Skin of body (tissue), 2 donors: ENCODE measurements around the gene CELF5. TPM values are rescaled to one million over a fixed set of nuclear protein-coding genes. Genes with fewer than 3 reads are reported as not detected.
"Not testable (repeated sequence)": the region's sequence is repeated elsewhere in the genome, so short reads cannot be mapped to it uniquely, and the experiment has no call there.

Experiments used
- DNase-seq: peaks from one replicate; lab custom pipeline; 2025; lab: John Stamatoyannopoulos, UW
- total RNA-seq: library from RNA; depleted of rRNA; stranded (reverse); fragments of >200 nt; gene quantifications from one replicate; pipeline ENCODE4 v1.2.3, GENCODE V29; 2014

The CELF5 gene
- total RNA-seq, 1 donor from 2014 or later = 0.30 TPM

DNA sequence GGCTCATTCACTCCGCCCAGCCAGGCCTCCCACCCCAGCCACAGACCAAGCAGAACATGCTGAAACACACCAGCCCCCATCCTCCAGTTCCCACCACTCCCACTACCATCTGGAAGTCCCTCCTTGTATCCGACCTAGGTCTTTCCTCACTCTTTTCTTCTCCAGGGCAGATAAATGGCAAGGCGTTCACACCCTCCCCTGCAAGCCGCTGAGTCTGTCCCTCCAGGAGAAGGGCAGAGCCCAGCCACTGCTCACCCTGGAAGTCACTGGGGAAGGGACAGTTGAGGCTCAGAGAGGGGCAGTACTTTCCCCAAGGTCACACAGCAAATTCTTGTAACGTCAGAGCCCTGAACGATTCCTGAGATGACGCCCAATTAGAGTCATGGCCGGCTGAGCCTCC, 96.4 kb downstream of the CELF5 start:
- no peak for DNase-seq

DNA sequence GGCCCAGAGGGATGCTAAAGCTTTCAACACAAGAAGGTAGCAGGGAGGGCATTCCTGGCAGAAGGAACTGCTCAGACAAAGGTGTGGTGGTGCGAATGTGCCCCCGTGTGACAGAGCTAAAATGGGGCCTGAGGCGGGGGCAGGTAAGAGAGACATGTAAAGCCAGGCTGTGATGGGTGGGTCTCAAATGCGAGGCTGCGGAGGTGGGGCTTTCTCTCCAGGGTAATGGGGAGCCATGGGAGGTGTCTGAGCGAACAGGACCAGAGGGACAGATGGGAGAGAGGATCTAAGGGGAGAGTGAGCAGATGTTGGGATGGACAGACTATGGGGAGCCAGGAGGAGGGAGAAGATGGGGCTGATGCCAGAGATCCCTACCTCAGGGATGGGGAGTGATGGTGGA, 97.2 kb downstream of the CELF5 start:
- no peak for DNase-seq

DNA sequence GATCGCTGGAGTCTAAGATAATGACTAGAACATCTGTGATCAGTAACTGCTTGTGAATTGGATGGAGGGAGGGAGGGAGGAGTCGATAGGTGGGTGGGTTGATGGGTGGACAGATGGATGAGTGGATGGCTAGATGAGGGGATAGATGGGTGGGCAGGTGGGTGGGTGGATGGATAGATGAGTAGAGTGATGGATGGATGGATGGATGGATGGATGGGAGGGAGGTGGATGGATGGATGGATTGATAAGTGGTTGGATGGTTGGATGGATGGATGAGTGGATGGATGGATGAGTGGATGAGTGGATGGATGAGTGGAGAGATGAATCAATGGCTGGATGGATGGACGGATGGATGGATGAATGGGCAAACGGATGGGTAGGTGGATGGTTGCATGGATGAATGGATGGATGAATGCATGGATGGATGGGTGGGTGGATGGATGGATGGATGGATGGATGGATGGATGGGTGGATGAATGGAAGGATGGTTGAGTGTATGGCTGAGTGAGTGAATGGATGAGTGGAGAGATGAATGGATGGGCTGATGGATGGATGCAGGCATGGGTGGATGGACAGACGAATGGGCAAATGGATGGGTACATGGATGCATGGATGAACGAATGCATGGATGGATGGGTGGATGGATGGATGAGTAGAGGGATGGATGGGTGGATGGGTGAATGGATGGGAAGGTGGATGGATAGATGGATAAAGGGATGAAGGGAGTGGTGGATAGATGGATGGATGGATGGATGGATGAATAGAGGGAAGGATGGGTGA, 97.9 kb downstream of the CELF5 start:
- no peak for DNase-seq

DNA sequence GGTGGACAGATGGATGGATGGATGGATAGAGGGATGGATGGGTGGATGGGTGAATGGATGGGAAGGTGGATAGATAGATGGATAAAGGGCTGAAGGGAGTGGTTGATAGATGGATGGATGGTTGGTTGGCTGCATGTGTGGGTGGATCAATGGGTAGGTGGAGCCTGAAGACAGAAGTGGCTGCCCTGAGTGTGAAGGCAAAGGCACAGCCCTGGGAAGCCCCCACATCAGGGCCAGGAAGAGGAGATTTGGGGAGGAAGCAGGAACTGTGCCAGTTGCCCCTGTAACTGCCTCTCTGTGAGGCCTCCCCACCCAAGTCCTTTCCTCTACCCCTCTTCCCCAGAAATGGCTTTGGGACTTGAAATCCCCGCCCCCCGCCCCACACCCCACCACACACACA, 98.6 kb downstream of the CELF5 start:
- no peak for DNase-seq

DNA sequence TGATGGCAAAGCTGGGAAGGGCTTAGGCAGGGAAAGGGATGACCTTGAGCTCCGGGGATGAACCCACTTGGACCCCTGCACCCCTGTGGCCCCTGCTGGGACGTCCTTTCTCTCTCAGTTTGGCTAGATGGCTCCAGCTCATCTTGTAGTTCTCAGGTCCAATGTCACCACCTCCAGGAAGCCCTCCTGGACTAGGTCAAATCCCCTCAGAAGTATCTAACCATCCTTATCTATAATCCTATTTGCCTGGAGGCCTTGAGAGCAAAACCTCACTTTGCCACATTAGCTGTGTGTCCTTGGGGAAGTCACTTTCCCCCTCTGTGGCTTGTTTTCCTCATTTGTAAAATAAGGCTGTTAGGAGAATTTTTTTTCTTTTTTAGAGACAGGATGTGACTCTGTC, 99.2 kb downstream of the CELF5 start:
- DNase-seq = no peak

DNA sequence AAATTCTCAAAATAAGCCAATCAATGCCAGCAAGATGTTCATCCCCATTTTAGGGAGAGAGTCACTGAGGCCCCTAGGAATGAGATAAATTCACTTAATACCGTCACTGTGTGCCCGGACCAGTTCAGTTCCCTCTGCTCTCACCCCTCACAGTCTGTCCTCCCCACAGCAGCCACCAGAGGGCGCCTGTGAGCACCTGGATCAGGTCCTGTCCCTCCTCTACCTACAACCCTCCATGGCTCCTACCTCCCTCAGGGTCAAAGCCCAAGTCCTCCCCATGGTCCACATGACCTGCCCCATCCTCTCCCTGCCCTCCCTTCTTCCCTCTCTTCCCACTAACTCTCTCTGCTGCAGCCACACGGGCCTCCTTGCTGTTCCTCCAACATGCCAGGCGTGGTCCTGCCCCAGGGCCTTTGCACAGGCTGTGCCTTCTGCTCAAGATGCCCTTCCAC, 100.0 kb downstream of the CELF5 start:
- DNase-seq = no peak

DNA sequence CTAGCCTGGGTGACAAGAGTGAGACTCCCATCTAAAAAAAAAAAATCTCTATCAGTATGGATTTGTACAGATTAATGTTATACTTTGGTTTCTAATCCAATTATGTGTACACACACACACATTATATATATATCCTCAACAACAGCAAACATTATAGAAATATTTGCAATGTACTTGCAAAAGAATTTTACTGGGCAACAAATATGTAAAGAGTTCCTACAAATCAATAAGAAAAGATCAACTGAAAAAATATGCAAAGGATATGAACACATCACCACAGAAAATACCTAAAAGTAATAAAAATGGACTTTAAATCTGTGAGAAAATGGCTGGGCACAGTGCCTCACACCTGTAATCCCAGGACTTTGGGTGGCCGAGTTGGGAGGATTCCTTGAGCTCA, 101.0 kb downstream of the CELF5 start:
- DNase-seq = no peak

DNA sequence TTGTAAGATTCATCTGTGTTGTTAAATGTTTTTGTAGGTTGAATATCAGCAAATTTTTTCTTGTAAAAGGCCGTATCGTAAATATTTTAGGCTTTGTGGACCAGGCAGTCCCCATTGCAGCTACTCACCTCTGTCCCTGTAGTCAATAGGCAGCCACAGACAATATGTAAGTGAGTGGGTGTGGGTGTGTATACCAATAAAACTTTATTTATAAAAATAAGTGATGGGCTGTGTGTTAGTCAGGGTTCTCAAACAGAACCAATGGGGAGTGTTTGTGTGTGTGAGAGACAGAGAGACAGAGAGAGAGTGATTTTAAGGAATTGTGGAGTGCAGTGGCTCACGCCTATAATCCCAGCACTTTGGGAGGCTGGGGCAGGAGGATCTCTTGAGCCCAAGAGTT, 104.3 kb downstream of the CELF5 start:
- no peak for DNase-seq

DNA sequence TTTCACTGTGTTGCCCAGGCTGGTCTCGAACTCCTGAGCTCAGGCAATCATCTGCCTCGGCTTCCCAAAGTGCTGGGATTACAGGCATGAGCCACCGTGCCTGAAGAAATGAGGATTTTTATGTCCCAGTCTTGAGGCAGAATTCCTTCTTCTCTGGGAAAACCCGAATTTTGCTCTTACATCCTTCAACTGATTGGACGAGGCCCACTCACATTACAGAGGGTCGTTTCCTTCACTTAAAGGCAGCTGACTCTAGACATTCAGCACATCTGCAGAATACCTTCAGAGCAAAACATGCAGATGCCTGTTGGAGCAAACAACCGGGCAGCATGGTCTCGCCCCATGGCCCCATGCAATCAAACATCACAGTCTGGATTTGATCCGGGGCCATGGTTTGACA, 105.6 kb downstream of the CELF5 start:
- DNase-seq = no peak

DNA sequence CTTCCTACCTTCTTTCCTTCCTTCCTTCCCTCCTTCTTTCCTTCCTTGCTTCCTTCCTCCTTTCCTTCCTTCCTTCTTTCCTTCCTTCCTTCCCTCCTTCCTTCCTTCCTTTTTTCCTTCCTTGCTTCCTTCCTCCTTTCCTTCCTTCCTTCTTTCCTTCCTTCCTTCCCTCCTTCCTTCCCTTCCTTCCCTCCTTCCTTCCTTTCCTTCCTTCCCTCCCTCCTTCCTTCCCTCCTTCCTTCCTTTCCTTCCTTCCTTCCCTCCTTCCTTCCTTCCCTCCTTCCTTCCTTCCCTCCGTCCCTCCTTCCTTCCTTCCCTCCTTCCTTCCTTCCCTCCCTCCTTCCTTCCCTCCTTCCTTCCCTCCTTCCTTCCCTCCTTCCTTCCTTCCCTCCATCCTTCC, 107.8 kb downstream of the CELF5 start:
- not testable (repeated sequence) for DNase-seq

DNA sequence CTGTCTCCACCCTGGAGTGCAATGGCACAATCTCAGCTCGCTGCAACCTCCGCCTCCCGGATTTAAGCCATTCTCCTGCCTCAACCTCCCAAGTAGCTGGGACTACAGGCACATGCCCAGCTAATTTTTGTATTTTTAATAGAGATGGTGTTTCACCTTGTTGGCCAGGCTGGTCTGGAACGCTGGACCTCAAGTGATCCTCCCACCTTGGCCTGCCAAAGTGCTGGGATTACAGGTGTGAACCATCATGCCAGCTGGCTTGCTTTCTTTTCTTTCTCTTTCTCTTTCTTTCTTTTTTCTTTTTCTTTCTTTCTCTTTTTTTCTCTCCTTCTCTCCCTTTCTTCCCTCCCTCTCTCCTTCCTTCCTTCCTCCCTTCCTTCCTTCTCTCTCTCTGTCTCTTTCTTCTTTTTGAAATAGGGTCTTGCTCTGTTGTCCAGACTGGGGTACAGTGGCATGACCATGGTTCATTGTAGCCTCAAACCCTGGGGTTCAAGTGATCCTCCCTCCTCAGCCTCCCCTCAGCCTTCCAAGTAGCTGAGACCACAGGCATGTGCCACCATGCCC, 108.6 kb downstream of the CELF5 start:
- DNase-seq = no peak

DNA sequence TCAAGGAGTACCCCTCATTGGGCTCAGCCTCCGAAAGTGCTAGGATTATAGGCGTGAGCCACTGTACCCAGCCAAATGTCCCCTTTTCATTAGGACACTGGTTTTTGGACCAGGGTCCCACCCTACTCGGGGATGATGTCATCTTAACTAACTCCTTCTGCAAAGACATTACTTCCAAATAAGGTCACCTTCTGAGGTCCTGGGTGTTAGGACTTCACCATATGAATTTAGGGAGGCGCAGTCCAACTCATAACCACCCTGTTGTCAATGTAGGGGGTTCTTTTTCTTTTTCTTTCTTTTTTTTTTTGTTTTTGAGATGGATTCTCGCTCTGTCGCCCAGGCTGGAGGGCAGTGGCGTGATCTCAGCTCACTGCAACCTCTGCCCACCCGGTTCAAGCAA, 109.2 kb downstream of the CELF5 start:
- DNase-seq = no peak

DNA sequence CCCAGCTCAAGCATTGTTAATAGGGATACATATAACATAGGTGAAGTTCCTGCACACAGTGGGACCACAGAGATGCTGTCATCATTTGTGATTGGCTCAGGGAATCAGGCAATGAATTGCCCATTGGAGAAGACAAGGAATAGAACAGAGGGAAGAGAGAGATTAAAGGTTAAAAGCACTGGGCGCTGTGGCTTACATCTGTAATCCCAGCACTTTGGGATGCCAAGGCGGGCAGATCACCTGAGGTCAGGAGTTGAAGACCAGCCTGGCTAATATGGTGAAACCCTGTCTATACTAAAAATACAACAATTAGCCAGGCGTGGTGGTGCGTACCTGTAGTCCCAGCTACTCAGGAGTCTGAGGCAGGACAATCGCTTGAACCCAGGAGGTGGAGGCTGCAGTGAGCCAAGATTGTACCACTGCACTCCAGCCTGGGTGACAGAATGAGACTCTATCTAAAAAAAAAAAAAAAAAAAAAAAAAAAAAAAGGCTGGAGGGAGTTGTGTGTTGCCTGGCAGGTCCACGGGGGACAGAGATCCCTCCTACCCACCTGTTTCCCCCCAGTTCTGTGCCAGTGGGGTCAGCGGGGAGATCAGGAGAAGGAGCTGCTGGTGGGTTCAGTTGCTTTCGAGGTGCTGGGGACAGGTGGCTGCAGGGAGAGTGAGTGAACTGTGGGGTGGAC, 110.4 kb downstream of the CELF5 start:
- DNase-seq = not testable (repeated sequence)

DNA sequence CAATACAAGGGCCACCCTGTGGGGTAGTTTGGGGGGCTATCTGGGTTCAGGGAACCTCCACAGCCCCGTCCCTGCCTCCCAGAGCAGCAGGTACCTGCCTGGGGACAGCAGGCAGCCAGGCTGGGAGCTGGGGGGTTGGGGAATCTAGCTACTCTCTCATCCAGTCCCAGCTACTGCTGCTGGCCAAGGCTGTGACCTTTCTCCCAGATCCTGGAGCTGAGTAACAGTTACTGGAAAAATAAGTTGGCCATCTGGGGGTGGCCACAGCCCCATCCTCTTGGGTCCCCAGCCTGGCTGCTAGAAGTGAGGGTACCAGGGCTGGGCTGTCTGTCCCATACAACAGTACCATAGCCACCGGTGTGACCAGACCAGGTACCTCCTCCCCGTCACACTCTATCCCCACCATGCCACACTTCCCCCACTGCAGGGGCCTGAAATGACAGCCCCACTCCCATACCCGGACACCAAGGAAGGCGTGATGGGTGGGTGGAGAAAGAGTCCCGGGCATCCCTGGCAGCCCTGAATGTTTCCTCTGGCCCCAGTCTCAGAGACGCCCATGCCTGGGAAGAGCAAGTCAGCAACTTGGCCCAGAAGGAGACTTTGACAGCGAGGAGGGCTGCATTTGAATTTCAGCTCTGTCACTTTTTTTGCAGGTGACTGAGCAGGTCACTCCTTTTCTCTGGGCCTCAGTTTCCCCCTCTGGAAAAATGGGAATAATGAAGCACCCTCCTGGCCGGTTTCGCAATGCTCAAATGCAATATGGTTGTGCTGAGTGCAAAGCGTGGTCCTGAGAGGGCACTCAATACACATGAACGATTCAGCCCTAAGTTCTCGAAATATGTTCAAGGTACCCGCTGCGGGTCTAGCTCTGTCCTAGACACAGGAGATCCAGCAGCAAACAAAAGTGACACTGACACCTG, 111.2 kb downstream of the CELF5 start:
- no peak for DNase-seq

DNA sequence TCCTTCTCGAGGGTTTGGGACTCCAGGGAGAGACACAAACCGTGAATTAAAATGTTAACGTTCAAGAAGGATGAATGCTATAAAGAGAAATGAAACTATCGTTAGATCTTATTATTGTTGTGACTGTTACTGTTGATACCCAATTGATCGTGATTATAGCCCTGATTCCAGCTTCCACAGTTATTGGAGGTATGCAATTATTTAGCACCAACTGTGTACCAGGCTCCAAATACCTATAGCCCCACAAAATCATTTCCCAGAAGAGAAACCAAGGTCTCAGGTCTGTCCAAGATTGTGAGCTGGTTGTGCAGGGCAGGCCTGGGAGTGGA, 111.9 kb downstream of the CELF5 start:
- no peak for DNase-seq

DNA sequence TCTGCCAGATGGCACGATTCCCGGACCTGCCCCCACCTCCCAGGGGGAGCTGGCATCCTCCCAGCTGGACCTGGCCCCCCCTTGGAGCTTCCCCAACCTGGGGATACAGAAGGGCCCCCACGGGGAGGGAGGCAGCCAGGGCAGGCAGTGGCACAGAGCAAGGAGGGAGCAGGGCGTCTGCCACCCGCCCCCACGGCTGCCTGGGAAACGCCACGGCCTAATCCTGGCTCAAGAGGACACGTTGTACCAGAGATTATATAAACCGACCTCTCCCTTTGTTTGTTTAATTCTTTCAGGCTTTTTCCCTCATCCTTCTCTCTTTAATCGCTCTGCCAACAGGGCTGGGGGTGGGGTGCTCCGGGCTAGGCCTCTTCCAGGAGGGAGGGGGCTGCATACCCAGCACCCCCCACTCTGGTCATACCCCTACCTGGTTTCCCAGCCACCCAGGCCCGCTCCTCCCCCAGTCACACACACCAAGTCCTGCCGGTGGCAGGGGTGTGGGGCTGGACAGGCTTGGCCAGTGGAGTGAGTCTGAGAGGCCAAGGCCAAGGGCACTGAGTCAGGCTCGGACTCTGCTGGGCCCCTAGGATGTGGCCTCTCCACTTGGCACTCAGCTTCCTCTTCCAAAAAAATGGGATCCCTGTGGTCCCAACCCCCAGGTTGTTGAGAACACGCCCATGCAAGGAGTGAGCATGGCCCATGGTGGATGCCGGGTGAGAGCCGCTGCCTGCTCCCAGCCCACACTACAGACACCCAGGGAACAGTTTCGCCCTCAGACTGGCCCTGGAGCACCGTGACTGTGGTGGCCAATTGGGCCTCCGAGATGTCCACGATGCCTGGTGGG, 112.4 kb downstream of the CELF5 start:
- DNase-seq = no peak

DNA sequence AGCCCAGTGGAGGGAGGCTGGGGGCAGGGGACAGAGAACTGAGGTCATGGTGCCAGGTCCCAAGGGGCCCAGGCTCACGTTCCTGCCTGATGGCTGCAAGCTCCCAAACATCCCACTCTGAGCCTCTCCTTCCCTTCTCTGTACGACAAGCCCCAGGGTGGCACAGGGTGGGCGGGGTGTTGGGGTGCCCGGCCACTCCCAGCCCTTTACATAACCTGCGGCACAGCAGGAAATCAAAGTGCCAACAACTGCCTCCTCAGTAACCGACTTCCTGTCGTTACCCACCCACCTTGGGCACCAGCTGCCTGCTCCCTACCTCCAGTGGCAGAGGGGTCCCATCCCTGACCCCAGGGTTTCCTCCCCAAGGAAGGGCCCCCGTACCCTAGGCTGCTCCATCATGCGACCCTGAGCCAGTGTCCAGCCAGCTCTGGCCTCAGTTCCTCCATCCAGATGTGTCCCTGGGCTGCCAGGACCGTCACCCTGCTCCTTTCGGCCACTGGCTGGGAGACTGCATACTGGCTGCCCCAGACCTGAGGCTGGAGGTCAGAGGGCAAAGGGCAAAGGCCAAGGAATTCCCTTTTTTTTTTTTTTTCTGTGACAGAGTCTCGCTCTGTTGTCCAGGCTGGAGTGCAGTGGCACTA, 114.2 kb downstream of the CELF5 start:
- no peak for DNase-seq

DNA sequence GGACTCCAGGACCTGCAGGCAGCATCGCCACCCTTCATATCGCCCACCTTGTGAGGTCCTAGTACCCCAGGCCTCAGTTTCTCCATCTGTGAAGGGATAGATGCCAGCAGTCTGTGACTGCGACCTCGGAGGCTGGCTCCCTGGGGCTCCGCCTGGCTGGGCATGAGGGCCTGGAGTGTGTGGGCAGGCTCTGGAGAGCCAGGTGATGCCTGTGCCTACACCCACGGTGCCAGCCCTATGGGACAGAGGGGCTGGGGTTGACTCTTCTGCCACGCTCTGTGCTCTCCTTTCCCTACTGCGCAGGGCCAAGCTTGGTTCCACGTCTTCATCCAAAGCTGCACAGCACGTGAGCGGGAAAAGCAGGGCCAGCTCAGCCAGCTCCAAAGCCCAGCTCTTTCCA, 115.9 kb downstream of the CELF5 start:
- no peak for DNase-seq

DNA sequence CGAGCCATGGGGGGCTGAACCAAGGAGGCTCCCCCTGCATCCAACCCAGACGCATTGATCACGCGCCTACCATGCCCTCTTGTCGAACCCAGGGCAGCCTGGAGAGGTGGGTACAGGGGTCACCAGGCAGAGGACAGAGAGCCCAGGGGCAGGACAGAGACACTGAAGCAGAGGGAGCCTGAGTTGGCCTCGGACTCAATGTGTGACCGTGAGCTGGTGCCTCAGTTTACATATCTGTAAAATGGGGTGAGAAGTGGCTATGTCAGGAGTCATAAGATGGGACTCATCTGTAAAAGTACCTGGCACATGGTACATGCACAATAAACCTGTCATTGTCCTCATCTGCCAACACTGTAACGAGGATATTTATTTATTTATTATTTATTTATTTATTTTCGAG, 117.8 kb downstream of the CELF5 start:
- DNase-seq = no peak

DNA sequence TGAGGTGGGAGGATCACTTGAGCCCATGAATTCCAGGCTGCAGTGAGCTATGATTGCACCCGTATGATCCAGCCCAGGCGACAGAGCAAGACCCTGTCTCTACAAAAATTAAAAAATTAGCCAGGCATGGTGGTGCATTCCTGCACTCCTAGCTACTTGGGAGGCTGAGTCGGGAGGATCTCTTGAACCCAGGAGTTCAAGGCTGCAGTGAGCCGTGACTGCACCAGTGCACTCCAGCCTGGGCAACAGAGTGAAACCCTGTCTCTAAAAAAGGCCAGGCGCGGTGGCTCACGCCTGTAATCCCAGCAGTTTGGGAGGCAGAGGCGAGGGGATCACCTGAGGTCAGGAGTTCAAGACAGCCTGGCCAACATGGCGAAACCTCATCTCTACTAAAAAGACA, 118.5 kb downstream of the CELF5 start:
- DNase-seq = not testable (repeated sequence)
